HG03196 (cell line): ENCODE measurements around the gene PHETA1.
"Not testable (repeated sequence)": the region's sequence is repeated elsewhere in the genome, so short reads cannot be mapped to it uniquely, and the experiment has no call there.

Source experiments
- ATAC-seq: cut with Tn5 transposase; IDR thresholded peaks from one replicate; pipeline ENCODE4 v1.9.1; 2021; ENCODE audit not compliant: unreplicated experiment

The PHETA1 gene

DNA sequence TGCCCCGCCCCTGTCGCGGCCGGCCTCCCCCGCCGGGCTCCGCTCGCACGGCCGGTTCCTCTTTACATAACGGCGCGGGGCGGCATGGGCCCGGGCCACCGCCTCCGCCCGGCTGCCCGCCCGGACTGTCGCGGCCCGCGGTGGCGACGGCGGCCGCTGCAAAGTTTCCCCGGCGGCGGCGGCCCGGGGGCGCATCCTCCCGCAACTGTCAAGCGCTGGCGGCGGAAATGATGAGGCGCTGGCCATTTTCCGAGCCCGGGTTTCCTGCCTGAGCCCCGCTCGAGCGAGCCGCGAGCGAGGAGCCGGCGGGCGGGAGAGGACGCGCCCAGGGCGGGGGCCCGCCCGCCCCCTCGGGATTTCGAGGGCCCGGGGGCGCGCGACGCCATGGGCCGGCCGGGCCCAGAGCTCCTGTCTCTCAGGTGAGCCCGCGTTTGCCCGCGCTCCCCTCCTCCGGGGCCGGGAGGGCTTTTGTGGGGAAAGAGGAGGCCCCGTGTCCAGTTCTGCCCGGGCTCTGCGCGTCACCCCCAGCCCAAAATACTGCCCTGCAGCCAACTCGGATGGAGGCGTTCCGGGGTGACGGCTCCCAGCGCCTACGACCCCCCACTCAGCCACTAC lies 37.1 kb upstream of the PHETA1 start, which contains the start of gene SH2B3:
SH2B3 (plus strand) TSS at position 65 of the 615 bp plus-strand sequence. CDS start 12,223 bp downstream, outside the sequence.
- no peak for ATAC-seq

DNA sequence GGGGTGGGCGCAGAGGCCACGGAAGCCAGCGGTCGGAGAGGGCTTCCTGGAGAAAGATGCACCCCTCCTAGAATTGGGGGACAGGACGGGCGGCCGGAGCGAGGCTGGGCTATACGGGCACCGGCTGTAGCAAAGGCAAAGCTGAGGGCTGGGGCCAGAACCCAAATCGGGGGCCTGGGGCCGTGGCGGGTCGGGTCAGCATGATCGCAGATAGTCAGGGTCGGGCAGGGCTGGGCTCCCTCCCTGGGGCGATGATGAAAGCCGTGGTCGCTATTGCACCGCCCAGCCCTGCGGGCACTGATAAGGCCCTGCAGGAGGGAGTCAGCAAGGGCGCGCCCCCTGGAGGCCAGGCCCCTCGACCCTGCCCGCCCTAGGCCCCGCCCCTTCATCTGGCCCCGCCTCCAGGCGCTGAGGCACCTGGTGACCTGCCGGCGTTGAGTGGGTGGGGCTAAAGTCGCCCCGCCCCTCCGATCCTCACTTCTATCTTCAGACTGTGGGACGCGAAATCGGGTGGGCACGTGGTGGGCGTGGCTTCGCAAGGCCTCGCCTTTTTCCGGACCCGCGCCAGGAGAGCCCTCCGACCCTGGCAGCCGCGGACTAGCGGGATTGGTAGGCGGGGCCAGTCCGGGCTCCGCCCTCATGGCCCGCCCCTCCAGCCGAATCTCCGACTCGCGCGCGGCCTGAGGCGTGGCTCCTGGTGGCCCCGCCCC lies 36.4 kb upstream of the PHETA1 start:
- ATAC-seq: peak; percentile 58

DNA sequence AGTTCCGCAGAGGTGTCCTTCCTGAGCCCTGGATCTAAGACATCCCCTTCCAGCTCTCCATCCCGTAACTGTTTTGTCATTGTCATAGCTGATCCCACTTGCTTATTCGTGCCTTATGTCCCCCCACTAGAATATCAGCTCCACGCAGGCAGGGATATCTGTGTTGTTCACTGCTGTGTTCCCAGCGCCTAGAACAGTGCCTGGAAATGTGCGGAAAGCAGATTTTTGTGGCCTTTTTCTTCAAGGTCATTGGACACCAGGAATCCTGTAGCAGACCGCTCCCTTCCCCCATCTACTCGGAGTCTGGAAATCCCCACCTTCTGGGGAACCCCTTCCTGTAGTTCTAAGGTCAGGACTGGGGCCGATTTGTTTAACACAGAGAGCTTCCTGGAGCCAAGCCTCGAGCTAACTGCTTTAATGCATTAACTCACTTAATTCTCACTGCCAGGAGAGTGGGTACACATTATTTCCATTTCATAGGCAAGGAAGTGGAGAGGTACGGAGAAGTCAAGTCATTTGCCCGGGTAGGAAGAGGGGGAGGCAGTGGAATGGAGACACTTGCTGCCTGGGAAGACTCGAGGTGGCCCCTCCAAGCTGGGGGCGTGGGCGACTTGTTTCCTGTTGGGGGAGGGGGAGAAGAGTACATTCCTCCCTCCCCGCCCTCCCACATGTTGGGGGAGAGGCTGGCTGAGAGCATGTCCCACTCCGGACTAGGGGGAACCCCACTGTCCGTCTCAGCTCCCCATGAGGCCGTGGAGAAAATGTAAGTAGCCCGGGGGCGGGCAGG lies 35.7 kb upstream of the PHETA1 start:
- ATAC-seq: no peak

DNA sequence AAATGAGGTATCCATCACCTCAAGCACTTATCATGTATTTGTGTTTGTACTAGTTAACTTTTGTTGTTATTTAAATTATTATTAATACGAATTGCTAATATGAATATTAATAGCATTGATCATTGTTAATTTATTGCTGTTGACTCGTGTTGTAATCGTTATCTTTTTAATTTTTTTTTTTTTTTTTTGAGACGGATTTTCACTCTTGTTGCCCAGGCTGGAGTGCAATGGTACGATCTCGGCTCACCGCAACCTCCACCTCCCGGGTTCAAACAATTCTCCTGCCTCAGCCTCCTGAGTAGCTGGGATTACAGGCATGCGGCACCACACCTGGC lies 33.6 kb upstream of the PHETA1 start:
- ATAC-seq: not testable (repeated sequence)

DNA sequence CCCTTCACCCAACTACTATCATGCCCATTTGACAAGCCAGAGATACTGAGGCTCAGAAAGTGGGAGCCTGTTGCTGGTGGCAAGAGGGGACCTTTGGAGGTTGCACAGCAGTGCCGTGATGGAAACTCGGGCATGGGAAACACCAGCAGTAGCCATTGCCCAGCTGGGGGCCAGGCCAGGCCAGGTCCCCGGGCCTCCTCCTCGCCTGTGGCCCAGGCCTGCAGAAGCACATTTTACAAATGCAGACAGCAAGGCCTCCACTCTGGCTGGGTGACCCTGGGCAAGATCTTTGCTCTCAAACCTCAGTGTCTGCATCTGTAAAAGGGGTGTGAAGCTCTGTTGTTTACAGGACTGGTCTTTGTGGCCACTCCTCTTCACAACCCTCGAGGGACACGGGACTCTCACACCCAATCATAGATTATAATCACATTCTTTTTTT lies 32.3 kb upstream of the PHETA1 start:
- no peak for ATAC-seq

DNA sequence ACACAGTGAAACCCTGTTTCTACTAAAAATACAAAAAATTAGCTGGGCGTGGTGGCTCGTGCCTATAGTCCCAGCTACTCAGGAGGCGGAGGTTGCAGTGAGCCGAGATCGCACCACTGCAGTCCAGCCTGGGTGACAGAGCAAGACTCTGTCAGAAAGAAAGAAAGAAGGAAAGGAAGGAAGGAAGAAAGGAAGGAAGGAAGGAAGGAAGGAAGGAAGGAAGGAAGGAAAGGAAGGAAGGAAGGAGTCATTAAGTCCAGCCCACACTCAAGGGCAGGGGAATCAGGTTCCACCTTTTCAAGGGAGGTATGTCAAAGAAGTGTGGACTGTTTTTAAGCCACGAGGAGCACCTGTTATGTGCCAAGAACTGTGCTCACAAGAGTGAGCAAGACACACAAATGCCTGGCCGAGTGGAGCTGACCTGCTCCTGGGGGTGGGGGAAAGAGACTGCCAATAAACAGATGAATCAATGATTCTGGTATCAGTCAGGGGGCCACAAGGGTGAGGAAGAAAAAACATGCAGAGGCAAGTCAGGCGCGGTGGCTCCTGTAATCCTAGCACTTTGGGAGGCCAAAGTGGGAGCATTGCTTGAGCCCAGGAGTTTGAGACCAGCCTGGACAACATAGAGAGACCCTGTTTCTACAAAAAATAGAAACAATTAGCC lies 31.0 kb upstream of the PHETA1 start:
- not testable (repeated sequence) for ATAC-seq

DNA sequence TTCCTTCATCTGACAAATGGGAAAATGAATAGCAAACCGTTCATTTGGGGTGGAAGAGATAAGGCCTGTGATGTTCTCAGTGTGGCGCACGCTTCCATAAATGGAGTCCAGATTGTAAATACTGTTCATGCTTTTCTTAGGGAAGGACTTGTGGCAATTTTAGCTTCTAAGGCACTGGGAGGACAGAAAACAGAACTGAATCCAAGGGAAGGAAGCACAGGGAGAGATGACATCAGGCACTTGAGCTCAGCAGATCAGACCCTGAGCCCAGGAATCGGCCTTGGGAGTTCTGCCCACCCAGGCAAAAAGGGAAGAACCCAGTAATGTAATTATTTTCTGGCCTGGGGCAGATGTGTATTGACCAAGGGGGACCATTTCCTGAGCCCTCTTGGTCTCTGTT lies 29.6 kb upstream of the PHETA1 start:
- no peak for ATAC-seq

DNA sequence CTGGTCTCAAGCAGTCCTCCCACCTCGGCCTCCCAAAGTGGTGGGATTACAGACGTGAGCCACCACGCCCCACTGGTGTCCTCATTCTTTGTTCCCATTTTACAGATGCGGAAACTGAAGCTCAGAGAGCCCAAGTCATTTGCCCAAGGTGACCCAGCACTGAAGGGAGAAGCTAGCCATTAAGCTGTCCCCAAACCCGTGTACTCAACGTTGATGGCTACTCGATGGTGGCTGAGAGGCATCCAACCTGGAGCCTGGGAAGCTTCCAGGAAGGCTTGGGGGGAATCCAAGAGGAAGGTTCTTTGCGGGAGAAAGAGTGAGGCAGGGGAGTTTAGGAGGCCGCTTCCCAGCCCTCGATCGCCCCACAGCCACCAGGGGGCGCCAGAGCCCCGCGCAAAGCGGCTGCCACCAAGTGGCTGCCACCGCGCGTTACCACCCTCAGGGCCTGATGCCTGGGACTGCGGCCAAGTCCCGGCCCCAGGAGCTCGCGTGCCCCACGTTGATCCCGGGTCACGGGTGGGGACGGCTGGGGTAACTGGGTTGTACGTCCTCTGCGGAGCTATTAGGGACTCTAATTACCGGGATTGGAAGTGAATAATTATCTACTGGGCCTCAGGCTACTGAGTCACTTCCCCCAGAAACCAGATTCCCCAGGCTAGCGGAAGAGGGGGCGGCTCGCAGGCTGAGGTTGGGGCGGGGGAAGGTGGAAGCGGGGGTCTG lies 28.0 kb upstream of the PHETA1 start:
- peak; percentile 48 for ATAC-seq

DNA sequence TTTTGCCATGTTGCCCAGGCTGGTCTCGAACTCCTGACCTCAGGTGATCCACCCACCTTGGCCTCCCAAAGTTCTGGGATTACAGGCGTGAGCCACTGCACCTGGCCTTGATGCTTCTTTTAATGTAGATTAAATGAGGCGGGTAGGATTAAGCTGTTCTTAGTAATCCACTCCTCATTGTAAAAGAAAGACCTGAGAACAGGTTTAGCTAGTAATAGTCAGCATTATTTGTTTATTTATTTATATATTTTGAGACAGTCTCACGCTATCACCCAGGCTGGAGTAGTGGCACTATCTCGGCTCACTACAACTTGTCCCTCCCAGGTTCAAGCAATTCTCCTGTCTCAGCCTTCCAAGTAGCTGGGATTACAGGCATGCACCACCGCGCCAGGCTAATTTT lies 27.4 kb upstream of the PHETA1 start:
- ATAC-seq: not testable (repeated sequence)

DNA sequence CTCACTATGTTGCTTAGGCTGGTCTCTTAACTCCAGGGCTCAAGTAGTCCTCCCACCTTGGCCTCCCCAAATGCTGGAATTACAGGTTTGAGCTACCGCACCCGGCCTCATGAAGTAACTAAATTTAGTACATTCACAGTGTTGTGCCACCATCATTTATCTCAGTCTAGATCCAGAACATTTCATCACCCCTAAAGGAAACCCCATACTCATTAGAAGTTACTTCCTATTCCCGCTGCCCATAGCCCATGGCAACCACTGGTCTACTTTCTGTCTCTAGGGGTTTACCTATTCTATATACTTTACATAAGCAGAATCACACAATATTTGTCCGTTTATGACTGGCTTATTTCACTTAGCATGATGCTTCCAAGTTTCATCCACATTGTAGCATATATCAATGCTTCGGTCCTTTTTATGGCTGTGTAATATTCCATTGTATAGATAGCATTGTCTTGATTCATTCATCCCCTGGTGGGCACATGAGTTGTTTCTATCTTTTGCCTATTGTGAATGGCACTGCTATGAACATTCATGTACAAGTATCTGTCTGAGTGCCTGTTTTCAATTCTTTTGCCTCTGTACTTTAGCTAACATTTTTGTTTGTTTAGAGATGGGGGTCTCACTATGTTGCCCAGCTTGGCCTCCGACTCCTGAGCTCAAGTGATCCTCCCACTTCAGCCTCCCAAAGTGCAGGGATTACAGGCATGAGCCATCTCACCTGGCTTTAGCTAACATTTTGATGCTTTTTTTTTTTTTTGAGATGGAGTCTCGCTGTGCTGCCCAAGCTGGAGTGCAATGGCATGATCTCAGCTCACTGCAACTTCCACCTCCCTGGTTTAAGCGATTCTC lies 26.7 kb upstream of the PHETA1 start:
- ATAC-seq: no peak

DNA sequence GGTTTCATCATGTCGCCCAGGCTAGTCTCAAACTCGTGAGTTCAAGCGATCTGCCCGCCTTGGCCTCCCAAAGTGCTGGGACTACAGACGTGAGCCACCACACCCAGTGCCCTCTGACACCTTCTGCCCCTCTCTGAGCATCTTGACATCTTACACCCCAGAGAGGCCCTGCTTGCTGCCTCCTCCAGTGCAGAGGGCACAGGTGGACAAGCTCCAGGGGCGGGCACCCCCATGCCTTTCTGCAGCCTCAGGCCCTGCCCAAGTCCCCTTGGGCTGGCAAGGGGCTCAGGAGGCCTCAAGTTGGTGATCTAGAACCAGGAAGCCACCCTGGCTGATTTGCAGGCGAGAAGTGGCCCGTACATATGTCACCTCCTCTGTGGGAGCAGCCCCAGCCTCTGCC lies 25.6 kb upstream of the PHETA1 start:
- ATAC-seq: no peak

DNA sequence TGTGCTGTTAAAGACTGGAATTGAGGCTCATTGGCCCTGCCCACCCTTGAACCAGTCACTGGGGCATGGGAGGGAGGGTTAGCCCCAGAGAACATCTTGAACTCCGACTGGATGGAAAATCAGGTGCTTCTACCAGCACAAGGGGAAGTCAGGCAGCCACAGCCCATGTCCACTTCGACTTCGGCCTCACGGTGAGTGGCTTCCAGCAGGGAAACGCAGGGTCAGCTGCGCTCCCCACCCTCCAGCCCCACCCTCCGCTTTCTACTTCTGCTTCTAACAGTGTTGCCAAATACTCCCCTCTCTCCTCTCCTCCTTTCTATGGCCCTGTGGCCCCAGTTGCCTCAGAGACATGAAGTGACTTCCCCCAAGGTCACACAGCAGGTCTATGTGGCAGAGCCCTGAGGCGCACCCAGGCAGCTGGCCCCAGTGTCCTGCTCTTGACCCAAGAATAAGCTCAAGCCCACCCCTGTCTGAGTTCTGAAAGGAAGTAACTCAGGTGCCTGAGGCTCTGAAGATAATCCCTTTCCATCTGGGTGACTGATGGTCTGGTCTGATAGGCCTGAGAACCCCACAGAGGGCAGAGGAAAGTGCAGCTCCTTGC lies 24.9 kb upstream of the PHETA1 start:
- ATAC-seq: no peak

DNA sequence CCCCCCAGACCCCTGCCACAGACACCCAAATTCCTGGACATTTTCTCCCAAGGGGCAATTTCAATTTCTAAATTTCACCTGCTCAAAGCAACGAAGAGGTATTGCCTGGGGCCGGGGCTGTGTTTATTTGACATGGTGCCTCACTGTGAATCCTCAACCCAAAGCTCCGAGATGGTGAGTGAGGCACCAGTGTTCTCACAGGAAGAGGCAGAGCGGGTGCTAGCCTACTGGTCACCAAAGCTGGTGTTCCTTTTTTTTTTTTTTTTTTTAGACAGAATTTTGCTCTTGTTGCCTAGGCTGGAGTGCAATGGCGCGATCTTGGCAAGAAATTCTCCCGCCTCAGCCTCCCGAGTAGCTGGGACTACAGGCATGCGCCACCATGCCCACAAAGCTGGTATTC lies 22.0 kb upstream of the PHETA1 start:
- ATAC-seq: no peak

DNA sequence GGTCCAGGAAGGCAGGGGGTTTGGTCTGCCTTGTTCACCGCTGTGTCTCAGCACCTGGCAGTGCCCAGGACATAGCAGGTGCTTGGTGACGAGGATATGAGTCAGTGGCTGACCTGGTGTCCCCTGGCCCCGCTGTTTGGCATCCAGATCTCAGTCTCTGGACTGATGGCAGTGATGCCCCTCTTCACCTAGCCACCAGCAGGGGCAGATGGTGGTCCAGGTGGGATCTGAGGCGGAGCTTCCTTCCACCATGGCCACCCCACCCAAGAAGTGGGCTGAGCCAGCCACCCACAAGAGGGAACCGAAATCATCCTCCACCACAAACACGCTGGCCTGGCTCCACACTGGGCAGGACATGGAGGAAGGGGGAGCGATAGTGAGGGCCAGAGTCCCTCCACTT lies 20.7 kb upstream of the PHETA1 start:
- no peak for ATAC-seq

DNA sequence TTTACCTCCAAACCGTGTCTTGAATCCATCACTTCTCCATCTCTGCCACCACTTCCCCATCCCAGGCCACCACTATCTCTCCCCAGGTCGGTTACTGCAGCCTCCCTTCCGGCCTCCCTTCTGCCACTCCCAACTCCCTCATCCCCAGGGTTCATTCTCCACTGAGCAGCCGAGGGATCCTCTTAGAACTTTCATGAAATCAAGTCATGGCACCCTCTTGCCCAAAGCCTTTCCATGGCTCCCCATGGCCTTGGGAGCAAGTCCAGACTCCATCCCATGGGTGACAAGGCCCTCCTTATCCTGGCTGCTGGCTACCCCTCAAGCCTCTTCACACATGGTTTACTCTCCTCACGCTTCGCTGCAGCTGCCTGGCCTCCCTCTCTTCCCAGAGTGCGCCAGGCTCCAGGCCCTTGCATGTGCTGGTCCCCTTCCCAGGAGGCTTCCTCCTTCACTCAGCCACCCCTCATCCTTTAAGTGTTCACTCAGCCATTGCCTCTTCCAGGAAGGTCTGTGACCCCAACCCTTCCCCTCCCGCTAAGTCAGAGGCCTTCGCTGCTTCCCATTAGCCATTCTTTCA lies 18.9 kb upstream of the PHETA1 start:
- ATAC-seq: no peak

DNA sequence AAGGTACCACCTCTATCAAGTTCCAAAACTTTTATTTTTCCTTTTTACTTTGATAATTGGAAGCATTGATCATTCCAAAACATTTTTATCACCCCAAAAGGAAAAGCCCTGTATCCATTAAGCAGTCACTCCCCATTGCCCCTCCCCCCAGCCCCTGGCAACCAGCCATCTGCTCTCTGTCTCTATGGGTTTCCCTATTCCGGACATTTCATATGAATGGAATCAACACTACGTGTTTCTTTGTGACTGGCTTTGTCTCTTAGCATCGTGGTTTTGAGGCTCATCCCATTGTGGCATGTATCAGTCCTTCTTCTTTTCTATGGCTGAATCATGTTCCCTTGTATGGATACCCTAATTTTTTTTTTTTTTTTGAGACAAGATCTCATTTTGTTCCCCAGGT lies 18.0 kb upstream of the PHETA1 start:
- ATAC-seq: no peak

DNA sequence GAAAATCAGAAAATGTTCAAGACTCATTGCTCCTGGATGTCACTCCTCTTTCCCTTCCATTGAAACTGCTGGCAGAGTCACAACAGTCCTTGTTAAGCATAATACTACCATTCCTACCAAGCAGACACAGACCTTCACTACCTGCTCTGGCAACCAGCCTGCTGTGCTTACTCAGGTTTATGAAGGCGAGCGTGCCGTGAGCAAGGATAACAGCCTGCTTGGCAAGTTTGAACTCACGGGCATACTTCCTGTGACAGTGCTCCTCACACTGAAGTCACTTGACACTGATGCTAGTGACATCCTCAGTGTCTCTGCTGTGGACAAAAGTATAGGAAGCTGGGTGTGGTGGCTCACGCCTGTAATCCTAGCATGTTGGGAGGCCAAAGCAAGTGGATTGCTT lies 15.7 kb upstream of the PHETA1 start:
- no peak for ATAC-seq

DNA sequence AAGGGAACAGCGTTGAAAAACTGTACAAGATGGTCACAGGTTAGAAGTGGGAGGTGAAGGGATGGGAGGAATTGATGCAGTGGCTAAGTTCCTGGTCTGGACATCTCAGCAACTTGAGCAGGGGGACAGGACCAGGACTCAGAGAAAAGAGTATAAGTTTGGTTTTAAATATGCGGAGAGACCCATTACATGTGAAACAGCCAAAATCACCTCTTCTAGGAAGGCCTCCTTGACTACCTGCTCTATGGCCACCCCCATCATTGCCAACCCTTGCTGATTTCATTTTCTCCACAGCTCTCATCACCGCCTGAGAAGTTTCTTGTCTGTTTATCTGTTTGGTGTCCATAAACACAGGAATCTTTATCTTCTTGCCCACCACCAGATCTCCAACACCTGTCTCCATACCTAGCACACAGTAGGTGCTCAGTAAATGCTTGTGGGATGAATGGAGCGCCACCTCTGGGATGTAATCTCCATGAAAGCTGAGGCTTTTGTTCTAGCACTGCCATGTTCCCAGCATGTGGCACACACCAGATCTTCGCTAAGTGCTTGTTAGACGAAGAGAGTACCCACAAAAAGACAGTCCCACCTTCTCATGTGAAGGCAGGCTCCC lies 11.2 kb upstream of the PHETA1 start:
- ATAC-seq: no peak

DNA sequence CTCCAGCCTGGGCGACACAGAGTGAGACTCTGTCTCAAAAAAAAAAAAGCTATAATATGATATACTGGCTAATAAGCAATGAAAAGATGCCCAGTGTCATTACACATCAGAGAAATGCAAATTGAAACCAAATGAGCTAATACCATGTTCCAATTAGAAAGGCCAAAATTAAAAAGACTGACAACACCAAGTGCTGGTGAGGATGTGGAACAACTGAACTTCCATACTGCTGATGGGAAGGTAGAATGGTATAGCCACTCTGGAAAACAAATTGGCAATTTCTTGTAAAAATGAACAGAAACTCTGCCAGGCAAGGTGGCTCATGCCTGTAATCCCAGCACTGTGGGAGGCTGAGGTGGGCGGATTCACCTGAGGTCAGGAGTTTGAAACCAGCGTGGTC lies 8.5 kb upstream of the PHETA1 start:
- no peak for ATAC-seq
